Upper lobe of left lung (tissue), 6 donors: Measurements from ENCODE around the gene RBM45. TPM values are rescaled to one million over a fixed set of nuclear protein-coding genes. Genes with fewer than 3 reads are reported as not detected.
A peak's percentile ranks its signal among the peaks of the same experiment; 100 is the strongest.

ENCODE experiments used
- ATAC-seq, 2 donors: fragments of 200-7000 bp; cut with Tn5 transposase; one replicate each; pipeline ENCODE4 v1.9.1; 2022; ENCODE audit warnings: mild to moderate bottlenecking in 2 of 2, moderate library complexity in 2 of 2; ENCODE audit not compliant: low FRiP score in 2 of 2
- DNase-seq, 2 donors: peaks; one replicate each; pipeline ENCODE4 v3.0.0-alpha.2; 2019 to 2020
- H3K27ac ChIP-seq, 4 donors: fragments of 200-600 bp; sonication (generic); one replicate each; pipeline ENCODE4 v1.5.1; 2016 to 2019
- H3K27me3 ChIP-seq, 4 donors: fragments of 200-600 bp; sonication (generic); one replicate each; pipeline ENCODE4 v1.5.1; 2017 to 2019
- H3K36me3 ChIP-seq, 4 donors: fragments of 200-600 bp; sonication (generic); one replicate each; pipeline ENCODE4 v1.5.1; 2016 to 2019
- H3K4me1 ChIP-seq, 4 donors: fragments of 200-600 bp; sonication (generic); one replicate each; pipeline ENCODE4 v1.5.1; 2018 to 2019
- H3K4me3 ChIP-seq, 4 donors: fragments of 200-600 bp; sonication (generic); one replicate each; pipeline ENCODE4 v1.5.1; 2017 to 2019; ENCODE audit warnings: mild to moderate bottlenecking in 2 of 4, moderate library complexity in 1 of 4
- H3K9me3 ChIP-seq, 4 donors: fragments of 200-600 bp; sonication (generic); one replicate each; pipeline ENCODE4 v1.5.1; 2018 to 2019
- EP300 ChIP-seq, 4 donors: sonication (generic); formaldehyde crosslinking; IDR thresholded peaks; one replicate each; pipeline ENCODE4 v1.5.1; 2017; ENCODE audit warnings: antibody characterized with exemption in 4 of 4, control low read depth in 2 of 4
- POLR2A ChIP-seq, 4 donors: fragments of 450-650 bp; IDR thresholded peaks; one replicate each; pipeline ENCODE4 v1.5.1; 2016 to 2017; ENCODE audit warnings: antibody characterized with exemption in 4 of 4, mild to moderate bottlenecking in 2 of 4
- POLR2AphosphoS5 ChIP-seq, 2 donors: sonication (generic); formaldehyde crosslinking; IDR thresholded peaks; one replicate each; pipeline ENCODE4 v1.5.1; 2017; ENCODE audit warnings: antibody characterized with exemption in 2 of 2
- whole genome bisulfite sequencing, 2 donors: methylation state at CpG; one replicate each; pipeline ENCODE4 v1.1.5; 2017 to 2018; 5-methylcytosine and 5-hydroxymethylcytosine counted together
- total RNA-seq, 6 donors: library from RNA; depleted of rRNA in 4 of 6; stranded (reverse); fragments of >200 nt in 4 of 6; gene quantifications; one replicate each; pipeline versions ENCODE4 v1.1.0 to v1.2.1, GENCODE V29; 2016 to 2021
- TF ChIP-seq, protein P1 (sequence below), 6 experiments: fragments of 450-650 bp in 4 of 6; fragments of 200-600 bp in 2 of 6; sonication (generic) in 2 of 6; IDR thresholded peaks; one replicate each; pipeline ENCODE4 v1.5.1; 2016 to 2019; ENCODE audit warnings: antibody characterized with exemption in 6 of 6
- donor health status: DM: no; HTN: no; CAD: no; lungs with moderate emphysema.
- donor health status: DM: no; HTN: yes; CAD: no; lungs with severe emphysema.

Gene RBM45
- total RNA-seq, 6 donors from 2014 or later = 7.5 to 38.8 (median 12.4) TPM

GRCh38 chr2:178108176-178108575, 4.1 kb upstream of the RBM45 start:
- ATAC-seq (no peak), DNase-seq (peak in 1 of 2 donors; percentile 54)
- peaks cover 0 to 11% (median 6%) of the 10 kb centered on the region in 4 donors for H3K4me1 ChIP-seq
- H3K27me3 ChIP-seq = no peaks in the 10 kb centered on the region
- WGBS, 2 donors = 90% methylated on average over 11 to 21 of the region's 21 CpGs
- no peaks in the 10 kb centered on the region for H3K9me3 ChIP-seq
- H3K36me3 ChIP-seq = no peaks in the 10 kb centered on the region
- no peak overlapping the region for H3K27ac ChIP-seq
- no peak overlapping the region for H3K4me3 ChIP-seq
- TF ChIP-seq, protein P1, sequence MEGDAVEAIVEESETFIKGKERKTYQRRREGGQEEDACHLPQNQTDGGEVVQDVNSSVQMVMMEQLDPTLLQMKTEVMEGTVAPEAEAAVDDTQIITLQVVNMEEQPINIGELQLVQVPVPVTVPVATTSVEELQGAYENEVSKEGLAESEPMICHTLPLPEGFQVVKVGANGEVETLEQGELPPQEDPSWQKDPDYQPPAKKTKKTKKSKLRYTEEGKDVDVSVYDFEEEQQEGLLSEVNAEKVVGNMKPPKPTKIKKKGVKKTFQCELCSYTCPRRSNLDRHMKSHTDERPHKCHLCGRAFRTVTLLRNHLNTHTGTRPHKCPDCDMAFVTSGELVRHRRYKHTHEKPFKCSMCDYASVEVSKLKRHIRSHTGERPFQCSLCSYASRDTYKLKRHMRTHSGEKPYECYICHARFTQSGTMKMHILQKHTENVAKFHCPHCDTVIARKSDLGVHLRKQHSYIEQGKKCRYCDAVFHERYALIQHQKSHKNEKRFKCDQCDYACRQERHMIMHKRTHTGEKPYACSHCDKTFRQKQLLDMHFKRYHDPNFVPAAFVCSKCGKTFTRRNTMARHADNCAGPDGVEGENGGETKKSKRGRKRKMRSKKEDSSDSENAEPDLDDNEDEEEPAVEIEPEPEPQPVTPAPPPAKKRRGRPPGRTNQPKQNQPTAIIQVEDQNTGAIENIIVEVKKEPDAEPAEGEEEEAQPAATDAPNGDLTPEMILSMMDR (IDR thresholded peaks at IDR 0.05) = no peak

DNA sequence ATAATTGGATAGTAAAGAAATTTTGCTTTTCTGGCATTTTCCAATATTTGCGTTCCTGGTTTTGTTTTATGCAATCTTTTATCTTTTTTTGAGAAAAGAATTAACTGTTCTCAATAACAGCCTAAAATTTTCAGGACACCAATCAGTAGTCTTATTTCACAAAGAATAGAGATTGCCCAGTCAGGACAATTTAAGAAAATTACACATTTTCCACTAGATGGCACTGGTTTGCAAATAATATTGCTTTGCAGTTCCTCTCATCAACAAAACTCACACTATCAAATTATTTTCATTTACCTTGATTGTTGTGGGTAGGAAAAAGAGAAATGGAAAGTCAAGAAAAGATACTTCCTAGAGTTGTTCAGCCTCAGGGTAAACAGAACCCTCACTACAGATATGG, 2.4 kb upstream of the RBM45 start:
- 13% methylated on average over 1 of the region's 1 CpG for WGBS, 2 donors
- H3K4me1 ChIP-seq = peaks cover 4 to 25% (median 14%) of the 10 kb centered on the region in 4 donors
- no peaks in the 10 kb centered on the region for H3K36me3 ChIP-seq
- H3K4me3 ChIP-seq = no peak overlapping the region
- TF ChIP-seq, protein P1 (IDR thresholded peaks at IDR 0.05) = peak in 4 of 6 experiments; percentile 37 to 57 (median 49)
- TF ChIP-seq POLR2A (IDR thresholded peaks at IDR 0.05) = no peak
- no peak overlapping the region for H3K27ac ChIP-seq
- no peaks in the 10 kb centered on the region for H3K9me3 ChIP-seq
- DNase-seq (no peak), ATAC-seq (no peak)
- H3K27me3 ChIP-seq = no peaks in the 10 kb centered on the region

DNA sequence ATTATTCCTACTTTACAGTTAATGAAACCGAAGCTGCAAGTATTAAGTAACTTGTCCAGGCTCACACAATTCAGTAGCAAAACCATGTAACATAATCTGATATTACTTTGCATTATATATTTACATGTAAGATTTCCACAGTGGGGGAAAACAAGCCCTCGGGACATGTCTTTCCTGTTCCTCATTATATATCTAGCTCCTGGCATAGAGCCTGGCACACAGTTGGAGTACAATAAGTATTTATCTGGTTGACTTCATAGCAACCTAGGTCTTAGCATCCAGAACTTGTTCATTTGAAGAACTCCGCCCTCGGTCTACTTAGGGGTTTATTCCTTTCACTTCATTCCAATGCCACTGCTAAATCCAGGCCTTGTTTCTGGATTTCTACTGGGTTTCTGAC, 1.6 kb upstream of the RBM45 start:
- Histone ChIP-seq H3K4me1 (peaks cover 4 to 25% (median 14%) of the 10 kb centered on the region in 4 donors), H3K36me3 (no peaks in the 10 kb centered on the region), H3K9me3 (no peaks in the 10 kb centered on the region), H3K4me3 (no peak overlapping the region), H3K27me3 (no peaks in the 10 kb centered on the region), H3K27ac (no peak overlapping the region)
- TF ChIP-seq POLR2A (IDR thresholded peaks at IDR 0.05) (no peak), POLR2AphosphoS5 (IDR thresholded peaks at IDR 0.05) (no peak), EP300 (IDR thresholded peaks at IDR 0.05) (no peak)
- TF ChIP-seq, protein P1 (IDR thresholded peaks at IDR 0.05) = no peak
- no peak for DNase-seq
- WGBS, 2 donors = 75 to 81% methylated on average over 4 of the region's 4 CpGs
- no peak for ATAC-seq

DNA sequence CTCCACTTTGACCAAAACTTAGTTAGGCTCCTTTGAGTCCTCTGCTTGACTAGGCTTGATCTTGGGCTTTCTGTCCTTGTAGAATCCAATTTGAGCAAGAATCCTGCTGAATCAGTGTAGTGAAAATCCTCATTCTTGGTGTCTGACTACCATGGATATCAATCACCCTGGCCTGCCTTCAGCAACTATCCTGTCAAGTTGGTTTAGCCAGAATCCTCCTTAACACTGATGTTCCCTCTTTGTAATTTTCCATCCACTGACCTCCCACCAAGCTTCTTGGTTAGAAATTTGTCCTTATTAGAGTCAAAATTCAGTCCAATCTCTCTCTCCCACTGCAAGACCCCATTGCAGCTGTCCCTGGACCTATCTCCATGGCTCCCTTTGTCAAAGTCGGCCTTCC, 494 bp upstream of the RBM45 start:
- Histone ChIP-seq H3K36me3 (peaks cover 0 to 6% (median 0%) of the 10 kb centered on the region in 4 donors), H3K4me3 (peak overlapping the region in 2 of 4 donors; percentile 69 to 92), H3K27ac (peak overlapping the region in 2 of 4 donors; percentile 62 to 73), H3K27me3 (no peaks in the 10 kb centered on the region), H3K9me3 (no peaks in the 10 kb centered on the region), H3K4me1 (peaks cover 4 to 25% (median 14%) of the 10 kb centered on the region in 4 donors)
- DNase-seq = no peak
- no peak for ATAC-seq
- no peak for TF ChIP-seq POLR2A (IDR thresholded peaks at IDR 0.05)
- no peak for TF ChIP-seq EP300 (IDR thresholded peaks at IDR 0.05)
- TF ChIP-seq, protein P1 (IDR thresholded peaks at IDR 0.05) = no peak
- TF ChIP-seq POLR2AphosphoS5 (IDR thresholded peaks at IDR 0.05) = no peak
- 93 to 100% methylated on average over 1 of the region's 1 CpG for WGBS, 2 donors

DNA sequence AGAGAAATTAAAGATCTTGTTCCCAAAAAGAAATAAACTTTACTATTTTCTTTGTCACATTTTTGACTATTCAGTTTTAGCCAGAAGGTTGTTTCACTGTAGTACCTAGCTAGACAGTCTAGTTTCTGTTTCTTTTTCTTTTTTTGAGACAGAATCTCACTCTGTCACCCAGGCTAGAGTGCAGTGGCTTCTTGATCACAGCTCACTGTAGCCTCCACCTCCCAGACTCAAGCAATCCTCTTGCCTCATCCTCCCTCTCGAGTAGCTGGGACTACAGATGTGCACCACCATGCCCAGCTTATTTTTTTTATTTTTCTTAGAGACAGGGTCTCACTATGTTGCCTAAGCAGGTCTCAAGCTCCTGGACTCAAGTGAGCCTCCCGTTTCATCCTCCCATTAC, 2.2 kb downstream of the RBM45 start:
- no peak overlapping the region for H3K4me3 ChIP-seq
- peaks cover 0 to 22% (median 0%) of the 10 kb centered on the region in 4 donors for H3K36me3 ChIP-seq
- H3K27ac ChIP-seq = no peak overlapping the region
- no peak for ATAC-seq
- TF ChIP-seq POLR2A (IDR thresholded peaks at IDR 0.05) = no peak
- no peak for TF ChIP-seq POLR2AphosphoS5 (IDR thresholded peaks at IDR 0.05)
- TF ChIP-seq EP300 (IDR thresholded peaks at IDR 0.05) = no peak
- TF ChIP-seq, protein P1 (IDR thresholded peaks at IDR 0.05) = no peak
- 88 to 94% methylated on average over 2 of the region's 2 CpGs for WGBS, 2 donors
- no peak for DNase-seq
- H3K9me3 ChIP-seq = no peaks in the 10 kb centered on the region
- H3K4me1 ChIP-seq = peaks cover 4 to 25% (median 14%) of the 10 kb centered on the region in 4 donors
- no peaks in the 10 kb centered on the region for H3K27me3 ChIP-seq
